GM10266 (cell line): ENCODE data around the gene UBR4.

Experiments
- DNase-seq: peaks from one replicate; pipeline ENCODE4 v3.0.0; 2012; ENCODE audit errors: extremely low spot score
- CTCF ChIP-seq: IDR thresholded peaks from 2 replicates; pipeline ENCODE4 v1.5.1; 2012; ENCODE audit warnings: mild to moderate bottlenecking, low read depth; ENCODE audit not compliant: control insufficient read depth, insufficient read depth; ENCODE audit errors: missing control alignments

UBR4 gene

GRCh38 chr1:19033926-19034680 lies 176.0 kb downstream of the UBR4 start:
- no peak for TF ChIP-seq CTCF
- DNase-seq: no peak

GRCh38 chr1:19033515-19033839 lies 176.6 kb downstream of the UBR4 start:
- TF ChIP-seq CTCF: no peak
- no peak for DNase-seq

GRCh38 chr1:19032701-19033514 lies 177.2 kb downstream of the UBR4 start:
- no peak for TF ChIP-seq CTCF
- no peak for DNase-seq

GRCh38 chr1:19032413-19032695 lies 177.7 kb downstream of the UBR4 start:
- TF ChIP-seq CTCF: no peak
- no peak for DNase-seq

- DNase-seq: no peak
- TF ChIP-seq CTCF: no peak
Measured at GRCh38 chr1:19029191-19030085, 180.6 kb downstream of the UBR4 start.

- no peak for TF ChIP-seq CTCF
- DNase-seq: no peak
Measured at GRCh38 chr1:19028546-19029129, 181.4 kb downstream of the UBR4 start.

- no peak for TF ChIP-seq CTCF
- no peak for DNase-seq
Measured at GRCh38 chr1:19028110-19028509, 182.0 kb downstream of the UBR4 start.
